ENCODE data around the gene RHAG.
A peak's percentile ranks its signal among the peaks of the same experiment; 100 is the strongest.

RHAG gene

DNA sequence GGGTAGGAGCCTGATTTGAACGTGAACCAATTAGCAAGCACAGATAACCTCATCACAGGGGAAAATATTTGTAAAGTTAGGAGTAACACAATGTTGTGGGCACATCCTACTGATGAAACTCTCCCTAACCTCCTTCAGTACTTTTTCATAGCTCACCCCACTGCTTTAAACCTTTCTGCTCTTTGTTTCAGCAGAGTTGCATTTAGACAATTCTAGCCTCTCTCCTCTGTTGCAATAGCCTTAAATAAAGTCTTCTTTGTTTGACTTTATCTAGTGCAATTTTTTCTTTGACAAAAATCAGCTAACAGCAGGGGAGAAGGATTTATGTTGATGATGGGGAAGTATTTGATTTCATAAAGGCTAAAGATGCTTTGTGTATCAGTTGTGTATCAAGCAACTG is 72.1 kb downstream of the RHAG start:
- no peak for DNase-seq (ENCODE audit: low spot score)

DNA sequence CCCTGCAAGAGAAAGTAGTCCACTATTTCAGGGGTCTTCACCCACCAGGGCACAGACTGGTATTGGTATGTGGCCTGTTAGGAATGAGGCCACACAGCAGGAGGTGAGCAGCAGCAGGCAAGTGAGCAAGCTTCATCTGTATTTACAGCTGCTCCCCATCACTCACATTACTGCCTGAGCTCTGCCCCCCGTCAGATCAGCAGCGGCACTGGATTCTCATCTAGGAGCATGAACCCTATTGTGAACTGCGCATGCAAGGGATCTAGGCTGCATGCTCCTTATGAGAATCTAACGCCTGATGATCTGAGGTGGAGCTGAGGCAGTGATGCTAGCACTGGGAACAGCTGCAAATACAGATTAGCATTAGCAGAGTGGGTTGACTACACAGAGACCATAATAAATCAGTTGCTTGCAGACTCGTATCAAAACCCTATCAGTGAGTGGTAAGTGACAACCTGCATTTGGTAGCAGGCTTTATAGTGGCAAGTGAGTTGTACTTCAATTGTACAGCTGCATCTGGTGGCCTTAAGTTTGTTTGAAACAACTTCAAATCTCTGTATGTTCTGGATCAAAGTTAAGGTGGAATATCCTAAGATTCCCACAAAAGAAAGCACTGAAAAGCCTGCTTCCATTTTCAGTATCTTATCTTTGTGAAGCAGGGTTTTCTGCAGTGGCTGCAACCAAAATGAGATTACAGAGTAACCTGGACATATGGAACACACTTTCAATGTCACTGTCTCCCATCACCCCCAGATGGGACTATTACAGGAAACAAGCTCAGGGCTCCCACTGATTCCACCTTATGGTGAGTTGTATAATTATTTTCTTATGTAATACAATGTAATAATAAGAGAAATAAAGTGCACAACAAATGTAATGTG is 73.4 kb downstream of the RHAG start:
- no peak for DNase-seq (ENCODE audit: low spot score)

DNA sequence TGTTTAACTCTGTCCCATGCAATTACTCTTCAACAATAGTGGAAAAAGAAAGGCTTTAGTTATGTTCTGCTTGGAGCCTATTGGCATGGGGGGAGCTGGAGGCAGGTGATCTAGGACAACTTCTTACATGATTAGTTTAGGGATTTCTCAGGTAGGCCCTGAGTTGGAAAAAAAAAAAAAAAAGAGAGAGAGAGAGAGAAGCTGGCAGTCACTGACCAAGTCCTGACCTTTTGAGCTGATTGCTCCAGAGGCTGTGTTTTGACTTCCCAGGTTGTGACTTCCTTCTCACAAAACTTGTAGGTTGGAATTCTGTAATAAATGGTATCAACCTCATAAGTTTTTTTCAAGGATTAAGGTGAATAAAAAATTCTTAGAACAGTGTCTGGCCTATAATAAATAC is 78.4 kb downstream of the RHAG start:
- no peak for DNase-seq (ENCODE audit: low spot score)

DNA sequence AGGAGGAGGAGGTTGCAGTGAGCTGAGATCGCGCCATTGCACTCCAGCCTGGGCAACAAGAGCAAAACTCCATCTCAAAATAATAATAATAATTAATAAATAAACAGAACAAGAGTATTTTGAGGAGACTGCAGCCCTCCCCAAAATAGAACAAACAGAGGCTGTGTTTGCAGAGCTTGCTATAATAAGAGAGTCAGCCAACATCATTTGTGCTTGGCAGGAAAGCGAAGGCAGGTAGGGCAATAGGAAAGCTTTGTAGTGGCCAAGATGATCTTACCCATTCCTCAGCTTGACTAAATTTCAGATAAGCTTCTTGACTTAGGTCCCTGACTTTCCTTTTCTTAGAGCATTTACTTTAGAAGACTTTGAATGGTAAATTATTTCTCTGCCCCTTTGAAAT is 79.5 kb downstream of the RHAG start:
- no peak for DNase-seq (ENCODE audit: low spot score)

DNA sequence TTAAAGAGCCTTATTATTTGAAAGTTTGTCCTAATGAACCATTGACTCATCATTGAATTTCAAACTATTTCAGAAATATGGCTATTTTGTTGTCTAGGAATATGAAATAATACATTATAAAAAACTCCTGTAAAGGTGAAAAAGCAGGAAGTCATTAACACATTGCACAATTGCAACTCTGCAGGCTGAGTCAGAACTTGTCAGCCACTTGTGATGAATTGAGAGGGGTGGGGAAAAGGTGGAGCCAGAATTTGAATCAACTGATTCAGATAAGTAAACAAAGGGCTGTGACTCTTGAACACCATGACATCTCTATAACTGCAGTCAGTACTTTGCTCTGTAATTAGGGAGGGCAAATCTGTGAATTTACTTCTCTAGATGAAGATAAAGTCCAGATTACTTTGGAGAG is 80.2 kb downstream of the RHAG start:
- DNase-seq (ENCODE audit: low spot score): peak; percentile 46

DNA sequence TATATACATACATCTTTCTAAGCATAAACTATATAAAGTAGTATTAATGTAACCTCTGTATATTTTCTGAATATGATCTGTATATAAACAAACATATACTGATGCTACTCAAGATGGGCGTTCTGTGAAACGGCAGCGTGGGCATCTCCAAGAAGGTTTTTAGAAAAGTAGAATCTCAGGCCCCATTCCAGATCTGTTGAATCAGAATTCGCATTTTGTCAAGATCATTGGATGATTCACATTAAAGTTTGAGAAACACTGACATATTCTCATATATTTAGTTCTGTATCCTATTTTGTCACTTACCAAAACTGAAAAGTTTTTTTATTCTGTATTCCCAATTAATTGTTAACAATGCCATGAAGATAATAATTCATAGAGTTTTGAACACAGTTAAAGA is 80.7 kb downstream of the RHAG start:
- no peak for DNase-seq (ENCODE audit: low spot score)
